Lower lobe of right lung (tissue), 2 donors: ENCODE results near the gene TJP2. TPM values are rescaled to one million over a fixed set of nuclear protein-coding genes. Genes with fewer than 3 reads are reported as not detected.
A peak's percentile ranks its signal among the peaks of the same experiment; 100 is the strongest.

Experiments used
- ATAC-seq, 2 donors: fragments of 200-7000 bp; cut with Tn5 transposase; one replicate each; pipeline ENCODE4 v1.9.1; 2020 to 2022; ENCODE audit warnings: mild to moderate bottlenecking in 2 of 2, moderate library complexity in 2 of 2
- DNase-seq: peaks from one replicate; pipeline ENCODE4 v3.0.0-alpha.2; 2020
- H3K27ac ChIP-seq: fragments of 200-600 bp; one replicate; pipeline ENCODE4 v1.8.0; 2022
- H3K27me3 ChIP-seq: fragments of 200-600 bp; one replicate; pipeline ENCODE4 v1.8.0; 2022; ENCODE audit warnings: low read depth
- H3K36me3 ChIP-seq: fragments of 200-600 bp; one replicate; pipeline ENCODE4 v1.8.0; 2022; ENCODE audit warnings: mild to moderate bottlenecking
- H3K4me1 ChIP-seq: fragments of 200-600 bp; one replicate; pipeline ENCODE4 v1.8.0; 2022
- H3K4me3 ChIP-seq: fragments of 200-600 bp; one replicate; pipeline ENCODE4 v1.8.0; 2022; ENCODE audit warnings: mild to moderate bottlenecking
- H3K9me3 ChIP-seq: fragments of 200-600 bp; one replicate; pipeline ENCODE4 v1.8.0; 2022
- intact Hi-C: fragments of 100-400 bp; cut with DNase I; formaldehyde crosslinking; loops from one replicate; pipeline ENCODE4 v1.11.0; 2022
- total RNA-seq: library from RNA; stranded (reverse); fragmentation: NEBNext Ultra II Directional; extraction: Animal tissue kit (Norgen Biotek cat#: 25700); gene quantifications from one replicate; pipeline ENCODE4 v1.2.1, GENCODE V29; 2021
- TF ChIP-seq, protein P1 (sequence below): fragments of 200-600 bp; IDR thresholded peaks from one replicate; pipeline ENCODE4 v1.8.0; 2022; ENCODE audit warnings: antibody characterized with exemption, mild to moderate bottlenecking
- donor health status: DM: no; HTN: yes; CAD: no; lungs with severe emphysema.

TJP2 gene
- total RNA-seq, 1 donor from 2014 or later = 124 TPM

DNA sequence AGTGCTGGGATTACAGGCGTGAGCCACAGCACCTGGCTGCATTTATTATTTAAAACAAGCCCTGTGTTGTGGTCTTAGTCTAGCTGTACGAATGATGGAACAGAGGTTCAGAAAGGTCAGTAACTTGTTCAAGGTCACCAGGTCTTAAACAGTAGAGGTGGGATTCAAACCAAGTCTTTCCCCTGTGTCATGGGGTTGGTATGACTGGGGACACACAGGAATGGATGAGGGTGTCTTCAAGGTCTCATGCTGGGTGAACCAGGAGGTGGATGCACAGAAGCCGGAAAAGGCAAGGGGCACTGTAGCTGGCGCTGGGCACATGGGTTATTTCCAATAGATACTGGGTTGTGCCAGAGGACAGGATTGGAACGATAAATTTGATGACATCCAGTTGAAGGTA is 32.2 kb upstream of the TJP2 start:
- DNase-seq (no peak), ATAC-seq (no peak)
- H3K9me3 ChIP-seq = no peaks in the 10 kb centered on the region
- H3K36me3 ChIP-seq = peaks cover 4% of the 10 kb centered on the region
- no peak overlapping the region for H3K4me3 ChIP-seq
- no peak overlapping the region for H3K27ac ChIP-seq
- H3K4me1 ChIP-seq = peaks cover 18% of the 10 kb centered on the region
- H3K27me3 ChIP-seq = no peaks in the 10 kb centered on the region
- intact Hi-C loops = no loop called here
- TF ChIP-seq, protein P1, sequence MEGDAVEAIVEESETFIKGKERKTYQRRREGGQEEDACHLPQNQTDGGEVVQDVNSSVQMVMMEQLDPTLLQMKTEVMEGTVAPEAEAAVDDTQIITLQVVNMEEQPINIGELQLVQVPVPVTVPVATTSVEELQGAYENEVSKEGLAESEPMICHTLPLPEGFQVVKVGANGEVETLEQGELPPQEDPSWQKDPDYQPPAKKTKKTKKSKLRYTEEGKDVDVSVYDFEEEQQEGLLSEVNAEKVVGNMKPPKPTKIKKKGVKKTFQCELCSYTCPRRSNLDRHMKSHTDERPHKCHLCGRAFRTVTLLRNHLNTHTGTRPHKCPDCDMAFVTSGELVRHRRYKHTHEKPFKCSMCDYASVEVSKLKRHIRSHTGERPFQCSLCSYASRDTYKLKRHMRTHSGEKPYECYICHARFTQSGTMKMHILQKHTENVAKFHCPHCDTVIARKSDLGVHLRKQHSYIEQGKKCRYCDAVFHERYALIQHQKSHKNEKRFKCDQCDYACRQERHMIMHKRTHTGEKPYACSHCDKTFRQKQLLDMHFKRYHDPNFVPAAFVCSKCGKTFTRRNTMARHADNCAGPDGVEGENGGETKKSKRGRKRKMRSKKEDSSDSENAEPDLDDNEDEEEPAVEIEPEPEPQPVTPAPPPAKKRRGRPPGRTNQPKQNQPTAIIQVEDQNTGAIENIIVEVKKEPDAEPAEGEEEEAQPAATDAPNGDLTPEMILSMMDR = no peak

GRCh38 chr9:69143291-69143690 is 30.8 kb upstream of the TJP2 start:
- TF ChIP-seq, protein P1 = no peak
- no peak for ATAC-seq
- intact Hi-C loops = no loop called here

GRCh38 chr9:69145144-69145715 is 28.8 kb upstream of the TJP2 start:
- no peak for ATAC-seq

More at GRCh38 chr9:69143291-69143690, 30.8 kb upstream of the TJP2 start:
- peaks cover 18% of the 10 kb centered on the region for H3K4me1 ChIP-seq
- no peaks in the 10 kb centered on the region for H3K9me3 ChIP-seq
- no peak overlapping the region for H3K27ac ChIP-seq
- H3K4me3 ChIP-seq = no peak overlapping the region
- no peak for DNase-seq
- no peaks in the 10 kb centered on the region for H3K36me3 ChIP-seq
- no peaks in the 10 kb centered on the region for H3K27me3 ChIP-seq

DNA sequence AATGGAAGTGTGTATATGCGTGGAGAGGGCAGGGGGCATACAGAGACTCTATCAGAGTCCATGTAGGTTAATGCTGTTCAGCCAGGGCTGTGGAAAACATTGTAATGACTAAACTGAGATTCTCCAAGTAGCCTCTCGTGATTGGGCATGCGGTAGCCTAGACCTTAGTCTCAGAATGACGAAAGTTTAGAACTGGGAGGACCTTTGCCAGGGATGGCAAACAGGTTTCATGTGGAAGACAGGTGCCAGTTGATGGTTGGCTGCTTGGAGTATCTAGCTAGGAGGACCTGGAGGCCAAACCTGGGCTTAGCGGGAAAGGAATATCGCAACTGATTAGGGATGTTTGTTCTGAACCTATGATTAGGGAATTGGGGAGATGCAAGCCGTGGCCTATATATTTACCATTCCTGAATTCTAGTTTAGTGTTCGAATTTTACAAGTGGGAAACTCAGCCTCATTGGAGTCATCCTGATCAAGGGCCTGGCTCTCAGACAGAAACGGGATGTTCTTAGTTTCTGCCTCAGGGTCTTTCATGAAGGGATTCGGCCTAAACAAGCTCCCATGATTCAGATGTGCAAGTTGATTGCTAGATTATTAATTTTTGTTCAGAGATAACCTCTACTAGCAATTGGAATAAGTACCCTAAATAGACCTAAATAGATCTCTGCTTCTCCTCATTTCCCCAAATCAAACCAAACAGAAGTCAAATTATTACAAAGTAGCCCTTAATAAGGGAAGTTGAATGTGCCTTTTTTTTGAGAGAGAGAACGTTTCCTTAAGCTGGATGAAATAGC is 26.8 kb upstream of the TJP2 start:
- H3K4me3 ChIP-seq = no peak overlapping the region
- TF ChIP-seq, protein P1 = no peak
- peaks cover 4% of the 10 kb centered on the region for H3K36me3 ChIP-seq
- H3K4me1 ChIP-seq = peaks cover 21% of the 10 kb centered on the region
- DNase-seq = no peak
- intact Hi-C loops = no loop called here
- H3K27me3 ChIP-seq = no peaks in the 10 kb centered on the region
- ATAC-seq = no peak
- no peaks in the 10 kb centered on the region for H3K9me3 ChIP-seq
- H3K27ac ChIP-seq = no peak overlapping the region

More at GRCh38 chr9:69145144-69145715, 28.8 kb upstream of the TJP2 start:
- no peak for DNase-seq
- no peaks in the 10 kb centered on the region for H3K36me3 ChIP-seq
- no peaks in the 10 kb centered on the region for H3K27me3 ChIP-seq
- H3K27ac ChIP-seq = no peak overlapping the region
- no peak overlapping the region for H3K4me3 ChIP-seq
- peaks cover 24% of the 10 kb centered on the region for H3K4me1 ChIP-seq
- intact Hi-C loops = no loop called here
- TF ChIP-seq, protein P1 = no peak
- no peaks in the 10 kb centered on the region for H3K9me3 ChIP-seq

- no peaks in the 10 kb centered on the region for H3K27me3 ChIP-seq
- no peaks in the 10 kb centered on the region for H3K9me3 ChIP-seq
- peaks cover 26% of the 10 kb centered on the region for H3K4me1 ChIP-seq
- no peak overlapping the region for H3K4me3 ChIP-seq
- TF ChIP-seq, protein P1 = peak; percentile 21
- ATAC-seq = peak in 1 of 2 donors; percentile 56
- H3K27ac ChIP-seq = peak overlapping the region; percentile 10
- intact Hi-C loops = no loop called here
- peaks cover 4% of the 10 kb centered on the region for H3K36me3 ChIP-seq
- DNase-seq = no peak
Observed at GRCh38 chr9:69149321-69149807, 24.7 kb upstream of the TJP2 start.
